ENCODE data around the gene BTAF1.

BTAF1 gene

GRCh38 chr10:92079003-92079402 lies 155.4 kb downstream of the BTAF1 start:
- ATAC-seq (no peak), DNase-seq (no peak)
- no peaks in the 10 kb centered on the region for H3K9me3 Mint-ChIP-seq
- no peak overlapping the region for H3K27ac Mint-ChIP-seq
- no peaks in the 10 kb centered on the region for H3K4me1 Mint-ChIP-seq
- H3K36me3 Mint-ChIP-seq (ENCODE audit: low read depth), result peaks cover 13% of the 10 kb centered on the region
- no peaks in the 10 kb centered on the region for H3K27me3 Mint-ChIP-seq
- no peak overlapping the region for H3K4me3 Mint-ChIP-seq

All from activated naive CD8-positive, alpha-beta T cell treated with anti-CD3 and anti-CD28 coated beads, Interleukin-2, amount 50 U/mL, for 24 hours (primary cell).